Left lung (tissue), 10 donors: ENCODE measurements around the gene RGS7. TPM values are rescaled to one million over a fixed set of nuclear protein-coding genes. Genes with fewer than 3 reads are reported as not detected.

ENCODE experiments used
- ATAC-seq: fragments of 200-7000 bp; cut with Tn5 transposase; one replicate; pipeline ENCODE4 v1.9.1; 2020; ENCODE audit warnings: moderate library complexity
- DNase-seq, 4 donors: peaks; one replicate each; pipeline ENCODE4 v3.0.0-alpha.2; 2013 to 2020
- H3K27ac ChIP-seq, 2 donors: fragments of 200-600 bp; sonication (generic) in 1 of 2; one replicate each; pipeline versions ENCODE4 v1.5.0 to v1.8.0; 2020 to 2021
- H3K27me3 ChIP-seq, 2 donors: fragments of 200-600 bp; sonication (generic) in 1 of 2; one replicate each; pipeline versions ENCODE4 v1.5.0 to v1.8.0; 2020 to 2021
- H3K36me3 ChIP-seq, 2 donors: fragments of 200-600 bp; sonication (generic) in 1 of 2; one replicate each; pipeline versions ENCODE4 v1.5.0 to v1.8.0; 2020 to 2021
- H3K4me1 ChIP-seq, 2 donors: fragments of 200-600 bp; one replicate each; pipeline ENCODE4 v1.8.0; 2021
- H3K4me3 ChIP-seq, 2 donors: fragments of 200-600 bp; sonication (generic) in 1 of 2; one replicate each; pipeline versions ENCODE4 v1.5.0 to v1.8.0; 2020 to 2021; ENCODE audit warnings: mild to moderate bottlenecking in 1 of 2
- H3K9me3 ChIP-seq, 2 donors: fragments of 200-600 bp; sonication (generic) in 1 of 2; one replicate each; pipeline versions ENCODE4 v1.5.0 to v1.8.0; 2020 to 2021
- CTCF ChIP-seq, 2 donors: fragments of 200-600 bp; sonication (generic) in 1 of 2; IDR thresholded peaks; one replicate each; pipeline versions ENCODE4 v1.5.0 to v1.8.0; 2021; ENCODE audit warnings: antibody characterized with exemption in 2 of 2
- intact Hi-C, 2 donors: fragments of 100-400 bp; cut with DNase I; formaldehyde crosslinking; loops; one replicate each; pipeline versions ENCODE4 v1.11.2 to v1.14.2; 2022
- polyA plus RNA-seq, 6 donors: library from polyadenylated mRNA; unstranded; fragments of 120-200 nt; gene quantifications; one replicate each; pipeline ENCODE4 v1.2.1, GENCODE V29; 2013; ENCODE audit not compliant: insufficient read length in 6 of 6
- total RNA-seq, 2 donors: library from RNA; stranded (reverse); fragmentation: NEBNext Ultra II Directional; extraction: Animal tissue kit (Norgen Biotek cat#: 25700); gene quantifications; one replicate each; pipeline ENCODE4 v1.2.1, GENCODE V29; 2021
- donor health status: DM: no; HTN: yes; CAD: no.
- donor health status: DM: no; HTN: no; CAD: no.

RGS7 gene
- total and polyA plus RNA-seq, 8 donors = 0.11 to 0.43 (median 0.30) TPM; not detected in 2

GRCh38 chr1:241332987-241333386 is 24.0 kb downstream of the RGS7 start:
- intact Hi-C loops = no loop called here
- Histone ChIP-seq H3K36me3 (no peaks in the 10 kb centered on the region), H3K9me3 (no peaks in the 10 kb centered on the region), H3K27ac (no peak overlapping the region), H3K4me1 (no peaks in the 10 kb centered on the region), H3K27me3 (no peaks in the 10 kb centered on the region), H3K4me3 (no peak overlapping the region)
- no peak for TF ChIP-seq CTCF (IDR thresholded peaks at IDR 0.05)
- no peak for DNase-seq
- ATAC-seq = no peak

GRCh38 chr1:241332037-241332409 is 25.0 kb downstream of the RGS7 start:
- Histone ChIP-seq H3K27me3 (no peaks in the 10 kb centered on the region), H3K9me3 (no peaks in the 10 kb centered on the region), H3K36me3 (no peaks in the 10 kb centered on the region), H3K27ac (no peak overlapping the region), H3K4me1 (no peaks in the 10 kb centered on the region), H3K4me3 (no peak overlapping the region)
- no peak for ATAC-seq
- DNase-seq = no peak
- no peak for TF ChIP-seq CTCF (IDR thresholded peaks at IDR 0.05)
- intact Hi-C loops = no loop called here

- Histone ChIP-seq H3K9me3 (no peaks in the 10 kb centered on the region), H3K36me3 (no peaks in the 10 kb centered on the region), H3K27ac (no peak overlapping the region), H3K4me1 (no peaks in the 10 kb centered on the region), H3K27me3 (no peaks in the 10 kb centered on the region), H3K4me3 (no peak overlapping the region)
- DNase-seq (no peak), ATAC-seq (no peak)
- intact Hi-C loops = no loop called here
- TF ChIP-seq CTCF (IDR thresholded peaks at IDR 0.05) = no peak
Observed at GRCh38 chr1:241331328-241332036, 25.5 kb downstream of the RGS7 start.

- TF ChIP-seq CTCF (IDR thresholded peaks at IDR 0.05) = no peak
- intact Hi-C loops = no loop called here
- no peaks in the 10 kb centered on the region for H3K27me3 ChIP-seq
- no peaks in the 10 kb centered on the region for H3K36me3 ChIP-seq
- no peak for DNase-seq
- no peak for ATAC-seq
- no peak overlapping the region for H3K4me3 ChIP-seq
- H3K9me3 ChIP-seq = no peaks in the 10 kb centered on the region
- no peak overlapping the region for H3K27ac ChIP-seq
- no peaks in the 10 kb centered on the region for H3K4me1 ChIP-seq
Observed at GRCh38 chr1:241330619-241331327, 26.2 kb downstream of the RGS7 start.

- intact Hi-C loops = no loop called here
- Histone ChIP-seq H3K36me3 (no peaks in the 10 kb centered on the region), H3K27ac (no peak overlapping the region), H3K4me1 (no peaks in the 10 kb centered on the region), H3K9me3 (no peaks in the 10 kb centered on the region), H3K27me3 (no peaks in the 10 kb centered on the region), H3K4me3 (no peak overlapping the region)
- DNase-seq = no peak
- no peak for ATAC-seq
- no peak for TF ChIP-seq CTCF (IDR thresholded peaks at IDR 0.05)
Observed at GRCh38 chr1:241325456-241325855, 31.5 kb downstream of the RGS7 start.
